Mucosa of gallbladder (tissue), 1 donor: ENCODE measurements around the gene GULP1. TPM values are rescaled to one million over a fixed set of nuclear protein-coding genes. Genes with fewer than 3 reads are reported as not detected.

ENCODE experiments used
- DNase-seq: peaks from one replicate; pipeline ENCODE4 v3.0.0-alpha.2; 2020; ENCODE audit warnings: low spot score
- total RNA-seq: library from RNA; stranded (reverse); gene quantifications from one replicate; pipeline ENCODE4 v1.2.1, GENCODE V29; 2021
- donor health status: DM: no; HTN: no; CAD: no.

Gene GULP1
- total RNA-seq, 1 donor from 2014 or later = 53.4 TPM

DNA sequence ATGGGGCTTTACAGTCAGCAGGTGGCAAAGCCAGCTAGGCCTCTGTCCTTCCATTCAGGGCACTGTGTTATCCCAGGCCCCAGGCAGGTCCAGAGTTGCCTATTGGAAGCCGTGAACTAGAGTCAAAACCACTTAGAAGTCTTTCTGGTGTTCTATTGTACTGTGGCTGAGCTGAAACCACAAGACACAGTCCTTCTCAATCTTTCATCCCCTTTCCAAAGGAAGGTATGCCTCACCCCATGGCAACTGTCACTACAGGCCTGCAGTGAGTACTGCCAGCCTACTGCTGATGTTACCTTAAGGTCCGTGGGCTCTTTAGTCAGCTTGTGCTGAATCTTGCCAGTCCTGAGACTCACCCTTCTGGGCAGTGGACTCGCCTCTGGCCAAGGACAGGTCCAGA, 181.6 kb downstream of the GULP1 start:
- no peak for DNase-seq

DNA sequence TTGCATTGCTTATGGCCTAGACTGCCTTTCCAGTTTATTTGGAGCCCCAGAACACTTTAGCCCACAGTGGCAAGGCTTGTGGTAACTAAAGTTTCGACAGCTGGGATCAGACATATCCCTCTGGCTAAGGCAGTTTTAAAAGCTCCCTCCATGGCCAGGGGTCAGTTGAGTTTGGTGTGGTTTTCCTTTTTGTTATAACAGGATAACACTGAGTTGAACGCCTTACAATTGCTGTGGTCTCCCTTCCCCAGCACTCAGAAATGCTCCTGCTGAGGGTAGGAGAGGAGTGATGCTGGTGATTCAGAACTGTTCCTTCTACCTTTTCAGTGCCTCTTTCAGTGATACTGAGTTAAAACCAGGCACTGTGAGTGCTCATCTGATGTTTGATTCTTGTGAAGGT, 182.6 kb downstream of the GULP1 start:
- DNase-seq = no peak

DNA sequence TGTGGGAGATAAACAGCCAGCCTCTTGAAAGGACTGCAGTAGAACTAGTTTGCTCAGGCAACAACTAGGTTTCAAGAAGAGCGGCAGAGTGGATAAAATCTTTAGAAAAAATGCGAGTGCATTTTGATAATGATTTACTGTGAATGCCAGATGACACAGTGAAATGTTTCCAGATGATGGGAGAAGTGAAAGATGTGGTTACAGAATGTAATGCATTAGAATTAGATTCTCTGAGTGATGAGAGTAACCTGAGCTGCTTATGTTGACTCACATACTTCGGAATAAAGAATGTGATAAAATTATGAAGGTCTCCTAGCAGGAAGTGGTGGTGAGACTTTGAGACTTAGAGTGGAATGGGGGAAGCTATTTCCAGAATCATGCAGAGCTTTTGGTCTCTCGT, 184.3 kb downstream of the GULP1 start:
- no peak for DNase-seq

DNA sequence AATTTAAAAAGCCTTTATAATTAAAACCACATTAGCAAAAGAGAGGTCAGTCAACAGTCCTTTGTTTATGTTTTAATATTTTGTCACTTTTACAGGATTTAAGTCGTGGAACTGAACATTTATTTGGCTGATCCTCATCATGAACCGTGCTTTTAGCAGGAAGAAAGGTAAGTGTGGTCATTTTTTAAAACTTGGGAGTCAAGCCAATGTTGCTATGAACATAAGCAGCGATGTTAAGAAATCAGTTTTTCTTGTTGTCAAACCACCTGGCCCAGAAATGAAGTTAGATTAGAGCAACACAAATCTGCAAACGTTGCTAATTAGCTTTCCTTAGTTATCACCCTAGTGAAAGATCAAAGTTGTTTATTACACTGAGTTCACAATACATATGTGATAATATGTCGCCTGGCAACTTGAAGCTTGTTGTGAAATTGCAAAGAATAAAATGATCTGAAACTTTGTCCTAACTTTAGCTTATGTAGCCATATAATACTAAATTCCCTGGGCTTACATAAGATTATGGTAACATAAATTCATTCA, 186.0 kb downstream of the GULP1 start:
- DNase-seq = no peak

DNA sequence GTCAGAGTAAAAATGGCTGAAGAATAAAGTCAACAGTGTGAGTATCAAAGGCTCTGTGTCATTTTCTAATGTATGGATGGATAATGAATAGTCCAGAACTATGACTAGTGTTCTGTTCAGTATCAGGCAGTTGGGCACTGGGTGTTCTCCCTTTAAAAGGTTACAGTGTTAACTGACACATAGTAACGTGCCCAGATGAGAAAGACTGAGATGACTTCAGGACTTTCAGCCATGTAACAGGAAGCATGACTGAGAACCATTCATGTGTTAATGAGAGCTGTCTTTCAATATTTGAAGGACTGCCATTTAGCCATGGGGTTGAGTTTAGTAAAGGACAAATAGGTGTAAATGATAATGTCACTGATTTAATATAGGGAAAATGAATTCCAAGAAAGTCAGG, 187.1 kb downstream of the GULP1 start:
- no peak for DNase-seq

DNA sequence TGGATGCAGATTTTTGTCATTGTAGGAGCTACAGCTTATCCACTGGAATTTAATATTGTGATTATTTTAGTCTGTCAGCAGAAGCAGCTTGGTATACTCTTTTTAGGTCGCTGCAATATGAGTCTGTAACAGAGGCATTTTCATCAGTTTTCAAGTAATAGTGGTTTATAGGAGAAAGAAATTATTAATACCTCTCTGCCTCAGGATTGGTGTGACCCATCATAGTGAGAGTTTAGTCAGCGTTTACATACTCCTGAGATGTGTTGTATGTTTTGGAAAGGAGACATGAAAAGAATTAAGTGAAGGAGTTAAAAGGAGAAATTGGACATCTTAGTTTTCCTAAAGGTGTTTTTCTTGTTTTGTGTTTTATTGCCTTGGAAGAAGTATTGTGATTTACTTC, 189.8 kb downstream of the GULP1 start:
- no peak for DNase-seq

DNA sequence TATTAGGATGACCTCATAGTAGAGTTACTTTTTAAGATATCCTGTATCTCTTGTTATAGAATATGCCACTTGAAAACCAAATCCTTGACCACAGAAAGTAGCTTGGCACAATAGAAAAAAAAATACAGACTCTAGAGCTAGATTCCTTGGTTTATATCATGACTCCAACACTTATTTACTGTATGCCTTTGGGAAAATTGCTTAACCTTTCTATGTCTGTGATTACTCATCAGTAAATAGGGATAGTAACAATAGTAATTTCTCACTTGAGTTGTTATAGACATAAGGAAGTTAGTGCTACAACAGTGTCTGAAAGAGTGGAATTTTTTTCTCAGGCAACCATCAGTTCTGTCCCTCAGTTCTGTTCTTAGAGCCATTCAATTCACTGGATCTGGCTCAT, 193.8 kb downstream of the GULP1 start:
- no peak for DNase-seq

DNA sequence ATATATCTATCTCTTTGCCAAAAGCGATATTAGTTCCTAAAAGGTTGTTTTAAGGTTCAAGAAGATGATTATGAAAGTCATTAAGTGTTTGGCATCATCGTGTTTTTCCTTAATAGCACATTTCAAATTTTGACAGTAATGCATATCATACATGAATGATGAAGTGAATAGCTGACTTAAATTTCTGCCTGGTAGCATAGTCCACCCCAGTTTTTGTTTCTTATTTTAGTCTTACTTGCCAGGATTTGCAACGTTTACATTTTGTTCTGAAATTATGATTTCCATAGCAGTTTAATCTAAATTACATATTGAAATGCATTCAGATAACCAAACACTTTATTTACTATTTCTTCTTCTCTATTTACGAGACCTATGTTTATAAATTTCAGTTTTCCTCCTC, 201.1 kb downstream of the GULP1 start:
- no peak for DNase-seq

DNA sequence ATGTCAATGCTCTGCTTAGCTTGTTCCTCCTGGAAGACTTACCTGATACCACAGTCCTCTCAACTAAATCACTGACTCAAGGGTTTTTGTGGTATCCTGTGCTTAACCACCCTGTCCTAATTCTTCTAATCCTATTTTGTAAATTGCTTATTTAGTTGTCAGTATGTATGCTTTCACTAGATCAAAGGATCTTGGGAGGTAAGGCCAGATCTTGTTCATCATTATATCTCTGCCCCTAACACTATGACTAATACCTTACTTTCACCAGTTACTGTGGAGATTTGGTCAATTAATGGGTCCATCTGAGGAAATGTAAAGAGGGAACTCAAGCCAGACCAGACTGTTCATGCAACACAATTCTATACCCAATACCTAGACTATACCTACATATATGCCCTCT, 203.2 kb downstream of the GULP1 start:
- no peak for DNase-seq

DNA sequence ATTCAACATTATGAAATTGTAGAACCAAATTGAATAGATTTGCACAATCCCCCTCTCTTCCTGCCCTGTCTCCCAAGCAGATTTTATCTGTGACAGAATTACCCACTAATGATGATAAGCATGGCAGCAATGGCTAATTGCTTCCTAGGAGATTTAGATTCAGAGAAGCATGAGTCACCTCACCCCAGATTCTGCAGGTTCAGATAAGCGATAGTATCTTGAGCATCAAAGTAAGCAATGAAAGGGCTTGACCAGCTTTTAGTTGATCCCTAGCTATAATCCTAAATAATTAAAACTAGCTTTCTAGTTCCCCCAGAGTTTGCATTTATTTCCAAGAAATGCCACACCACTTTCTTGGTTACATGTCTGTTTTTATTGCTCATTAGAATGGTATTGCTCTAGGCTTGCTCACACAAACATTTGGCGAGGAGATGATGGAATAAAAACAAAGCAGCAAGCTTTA, 204.3 kb downstream of the GULP1 start:
- no peak for DNase-seq

DNA sequence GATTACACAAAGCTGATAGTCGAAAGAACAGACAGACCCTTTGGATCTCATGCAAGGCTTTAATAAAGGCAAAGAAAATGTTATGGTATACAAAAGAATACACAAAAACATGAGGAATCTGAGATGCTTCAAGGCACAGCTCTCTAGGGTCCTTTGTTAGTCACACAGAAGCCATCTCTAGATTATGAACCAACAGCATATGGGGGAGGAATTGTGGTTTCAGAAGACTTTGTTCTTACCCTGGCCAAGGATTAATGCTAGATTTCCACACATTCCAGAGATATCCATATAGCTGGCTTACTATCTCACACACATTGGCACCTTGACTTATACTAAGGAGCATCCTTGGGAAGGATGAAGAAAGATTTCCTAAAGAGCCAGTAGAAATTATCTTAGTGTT, 206.1 kb downstream of the GULP1 start:
- DNase-seq = no peak

DNA sequence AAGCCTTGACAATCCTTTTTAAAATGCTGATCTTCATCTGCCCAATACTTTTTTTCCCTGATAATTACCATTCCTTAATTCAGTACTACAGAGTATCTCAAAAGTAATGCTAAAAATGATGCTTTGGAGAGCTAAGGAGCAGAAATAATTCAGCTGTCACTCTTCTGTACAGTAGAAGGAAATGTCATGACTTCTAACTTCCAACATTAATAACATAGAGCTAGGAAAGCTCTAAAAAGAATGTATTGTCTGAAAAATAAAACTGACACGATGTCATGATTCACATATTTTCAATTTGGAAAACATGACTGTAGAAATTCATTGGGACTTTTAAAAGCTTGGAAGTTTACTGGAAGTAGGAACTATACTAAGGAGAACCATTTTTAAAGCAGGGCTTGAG, 212.3 kb downstream of the GULP1 start:
- DNase-seq = no peak

DNA sequence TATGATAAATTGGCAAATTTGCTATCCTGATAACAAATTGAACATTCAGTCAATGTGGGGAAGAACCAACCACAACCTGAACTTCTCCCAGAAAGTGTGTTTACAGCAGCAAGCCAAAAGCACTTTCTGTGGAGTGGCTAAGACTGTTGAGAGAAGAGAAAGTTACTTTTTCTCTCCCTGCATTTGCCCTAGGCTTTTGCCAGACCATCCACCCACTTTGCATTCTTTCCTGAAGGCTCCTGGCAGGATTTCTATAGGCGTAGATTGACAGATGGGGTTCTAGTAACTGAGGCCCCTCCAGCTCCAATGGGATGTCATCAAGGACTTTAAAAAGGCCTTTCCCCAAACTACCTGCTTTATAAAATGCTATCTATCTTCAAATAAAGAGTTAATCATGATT, 215.2 kb downstream of the GULP1 start:
- no peak for DNase-seq

DNA sequence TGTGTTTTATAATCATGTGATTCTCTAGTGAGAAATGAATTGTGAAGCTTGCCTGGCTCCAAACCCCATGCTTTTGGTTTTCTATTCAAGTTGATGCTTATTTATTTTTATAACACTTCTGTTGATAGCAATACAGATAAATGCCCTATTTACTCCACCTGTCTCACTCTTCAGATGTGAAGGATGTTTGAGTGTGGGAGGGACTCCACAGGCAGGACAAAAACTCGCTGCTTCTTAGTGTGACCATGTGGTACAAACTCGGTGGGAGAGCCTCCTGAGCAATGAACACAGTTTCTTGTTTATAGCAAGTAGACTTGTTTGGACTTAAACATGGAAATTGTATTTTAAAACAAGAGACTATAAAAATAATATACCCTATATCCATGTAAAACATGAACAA, 219.7 kb downstream of the GULP1 start:
- no peak for DNase-seq

DNA sequence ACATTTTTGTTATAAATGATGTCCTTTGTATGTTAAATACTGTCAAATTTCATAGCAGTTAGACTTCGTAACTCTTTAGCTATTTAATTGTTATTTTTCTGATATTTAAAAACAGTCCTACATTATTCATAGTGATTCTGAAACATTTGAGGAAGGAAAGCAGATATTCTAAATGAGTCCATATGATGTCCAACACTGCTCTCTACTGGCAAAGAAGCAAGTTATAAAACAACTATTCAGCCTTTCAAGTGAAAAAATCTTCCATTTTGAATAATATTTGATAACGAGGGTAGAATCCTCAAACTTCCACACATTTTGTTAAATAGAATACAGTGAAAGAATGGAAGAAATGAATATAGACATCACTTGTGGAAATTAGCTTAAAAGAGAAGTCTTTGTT, 220.8 kb downstream of the GULP1 start:
- no peak for DNase-seq

DNA sequence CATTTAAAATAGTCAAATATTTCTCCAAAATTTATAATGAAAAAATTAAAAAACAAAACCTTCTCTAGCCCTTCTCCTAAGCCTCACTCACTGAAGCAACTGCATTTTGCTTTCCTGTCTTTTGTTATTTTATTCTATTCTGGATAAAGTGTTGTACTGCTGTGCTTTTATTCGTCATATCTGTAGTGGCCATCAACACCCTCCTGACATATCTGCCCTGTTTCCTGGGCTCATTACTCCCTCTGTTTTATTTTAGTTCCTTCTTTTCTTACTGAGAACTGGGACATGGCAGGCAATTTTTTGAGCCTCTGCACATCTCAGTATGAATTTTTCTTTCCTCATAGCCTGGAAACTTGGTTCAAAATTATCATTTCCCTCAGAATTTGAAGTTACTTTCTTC, 224.2 kb downstream of the GULP1 start:
- no peak for DNase-seq

DNA sequence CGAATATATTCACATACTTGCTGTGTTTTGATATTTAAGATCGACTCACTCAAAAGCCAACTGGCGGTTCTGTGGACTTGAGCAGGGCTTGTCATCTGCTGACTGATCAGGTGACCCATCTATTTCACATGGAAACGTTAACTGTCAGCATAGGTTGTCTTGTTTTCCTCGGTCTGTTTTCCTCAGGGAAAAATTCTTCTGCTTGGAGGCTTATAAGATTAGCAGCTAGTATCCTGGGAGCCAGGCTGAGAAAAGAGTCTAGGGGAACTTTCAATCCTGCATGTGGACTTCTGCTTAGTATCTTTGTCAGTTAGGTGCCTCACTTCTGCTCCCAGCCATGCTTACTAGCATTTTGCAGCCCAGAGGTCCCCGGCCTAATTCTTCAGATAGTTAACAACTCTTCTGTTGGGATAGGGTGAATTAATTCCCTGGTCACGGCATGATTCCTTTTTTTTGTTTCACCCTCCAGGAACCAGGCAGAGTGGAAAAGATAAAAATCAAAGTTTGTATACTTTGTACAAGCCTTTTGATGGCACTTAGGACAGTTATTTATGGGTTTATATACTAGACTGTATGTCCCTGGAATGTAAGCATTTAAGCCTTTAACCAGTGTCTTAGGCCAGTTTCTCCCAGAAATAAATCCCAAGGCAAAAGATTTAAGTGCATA, 226.0 kb downstream of the GULP1 start:
- no peak for DNase-seq

DNA sequence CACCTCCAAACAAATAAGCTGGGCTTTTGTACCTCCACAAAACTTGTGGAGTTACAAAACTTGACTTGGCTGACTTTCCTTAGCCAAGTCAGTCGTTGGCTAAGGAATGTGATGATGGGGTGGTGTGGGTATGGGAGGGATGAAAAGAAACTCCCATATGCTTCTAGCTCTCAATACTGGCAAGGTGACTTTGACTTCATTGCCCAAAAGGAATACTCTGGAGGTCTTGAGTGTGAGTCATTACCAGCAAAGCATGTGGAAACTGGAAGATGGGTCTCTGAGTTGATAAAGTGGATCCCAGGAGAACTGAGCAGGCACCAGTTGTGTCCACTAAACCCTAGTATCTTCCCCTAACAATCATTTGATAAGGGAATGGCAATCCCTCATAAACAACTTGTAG, 226.7 kb downstream of the GULP1 start:
- DNase-seq = no peak

DNA sequence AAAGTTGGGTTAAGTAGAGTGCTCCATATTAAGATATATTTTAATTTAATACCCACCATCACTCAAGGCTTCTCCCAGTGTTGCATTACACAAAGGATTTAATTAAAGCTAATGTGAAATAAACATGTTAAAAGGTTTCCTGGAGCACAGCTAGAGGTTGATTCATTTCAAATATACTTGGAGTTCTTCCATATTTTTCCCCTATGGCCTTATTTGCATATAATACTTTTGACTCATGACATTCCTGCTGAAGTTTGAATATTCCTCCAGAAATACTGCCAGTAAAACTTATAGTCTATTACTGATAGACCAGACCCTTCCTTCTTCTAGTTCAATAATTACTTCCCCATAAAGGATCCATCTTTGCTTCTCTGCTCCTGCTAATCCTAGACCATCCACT, 227.5 kb downstream of the GULP1 start:
- no peak for DNase-seq

DNA sequence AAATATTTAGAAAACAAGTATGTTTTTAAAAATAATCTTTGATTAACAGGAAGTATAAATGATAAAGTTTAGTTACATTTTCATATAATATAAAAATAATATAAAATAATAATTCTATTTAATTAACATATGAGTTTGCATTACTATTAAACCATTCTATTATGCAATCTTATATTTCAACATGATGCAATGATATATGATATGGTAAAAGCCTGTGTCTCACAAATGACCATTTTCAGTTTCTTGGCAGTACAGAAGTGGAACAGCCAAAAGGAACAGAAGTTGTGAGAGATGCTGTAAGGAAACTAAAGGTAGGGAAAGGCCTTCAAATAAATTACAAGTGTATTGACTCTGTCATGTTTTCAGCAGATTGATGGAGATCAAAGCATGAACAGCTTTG, 230.8 kb downstream of the GULP1 start:
- DNase-seq = no peak

DNA sequence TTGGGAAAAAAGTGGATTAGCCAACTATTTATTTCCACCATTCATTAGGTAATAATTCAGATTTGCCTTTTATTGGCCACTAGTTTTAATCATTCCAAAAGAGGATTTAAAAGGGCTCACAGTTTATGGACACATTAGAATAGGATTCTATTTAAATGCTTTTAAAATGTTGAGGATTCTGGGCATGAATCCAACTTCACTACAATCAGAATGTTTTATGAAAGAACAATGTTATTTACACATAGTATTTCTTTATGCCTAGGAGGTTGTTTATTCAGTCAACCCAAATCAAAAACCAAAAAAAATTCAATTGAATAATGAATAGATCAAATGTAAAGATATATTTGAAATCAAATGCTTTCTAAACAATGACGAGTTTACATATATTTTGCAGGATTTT, 232.2 kb downstream of the GULP1 start:
- no peak for DNase-seq

DNA sequence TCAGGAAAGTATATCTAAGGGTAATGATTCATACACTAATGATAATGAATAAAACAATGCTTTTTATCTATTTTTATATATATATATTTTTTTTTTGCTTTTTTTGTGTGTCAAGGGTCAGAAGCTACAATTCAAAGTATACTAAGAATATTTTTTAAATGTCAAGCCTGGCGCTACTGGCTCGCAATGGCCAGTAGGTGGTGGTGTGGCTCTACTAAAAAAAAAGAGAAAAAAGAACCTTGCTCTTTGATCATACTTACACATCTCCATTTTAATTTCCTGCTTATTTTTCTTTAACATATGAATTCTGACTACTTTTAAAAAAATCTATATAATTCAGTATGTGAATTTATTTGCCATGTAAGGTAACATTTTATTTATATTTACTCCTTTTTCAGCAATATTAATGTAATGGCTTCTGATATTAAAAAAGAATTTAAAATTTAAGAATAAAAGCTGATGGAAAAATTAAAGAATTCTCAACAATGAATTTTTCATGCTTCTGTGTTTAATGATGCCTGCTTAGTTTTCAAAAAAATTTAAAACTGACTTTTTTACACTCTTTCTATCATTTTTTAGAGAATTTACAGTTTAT, 232.9 kb downstream of the GULP1 start:
- DNase-seq = peak; percentile 17

DNA sequence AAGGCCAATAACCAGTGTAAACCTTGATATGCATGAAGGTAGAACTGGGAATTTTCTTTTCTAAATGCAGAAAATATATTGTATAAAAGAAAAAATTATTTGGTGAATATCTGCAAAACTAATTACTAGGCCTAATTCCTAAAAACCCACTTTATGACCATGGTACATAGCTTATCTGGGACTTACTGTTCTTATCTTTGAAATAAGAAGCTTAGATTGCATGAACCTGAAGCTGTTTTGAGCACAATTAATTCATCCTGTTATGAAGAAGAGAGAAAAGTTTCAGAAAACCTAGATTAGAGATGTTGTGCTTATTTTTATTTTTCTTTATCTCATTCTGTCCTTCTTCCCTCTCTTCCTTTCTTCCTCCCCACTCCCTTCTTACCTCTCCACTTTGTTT, 235.0 kb downstream of the GULP1 start:
- DNase-seq = no peak

DNA sequence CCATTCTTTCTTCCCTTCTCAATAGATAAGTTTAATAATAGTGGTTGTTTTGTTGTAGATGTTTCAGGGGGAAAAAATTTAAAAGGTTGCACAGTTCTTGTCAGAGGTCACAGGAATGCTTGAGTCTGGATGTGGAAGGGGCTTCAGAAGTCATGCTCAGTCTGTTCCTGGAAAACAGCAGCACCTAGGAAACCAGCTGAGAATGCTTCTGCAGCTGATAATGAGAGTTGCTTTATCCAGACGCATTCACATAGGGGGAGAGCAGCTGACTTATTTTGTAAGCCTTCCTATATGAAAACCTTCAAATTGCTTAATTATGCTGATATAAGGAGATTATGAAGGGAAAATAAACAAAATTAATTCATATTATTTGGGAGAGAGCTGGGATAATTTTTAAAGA, 235.5 kb downstream of the GULP1 start:
- no peak for DNase-seq
